Mesangial cell (primary cell): ENCODE measurements around the gene PSMD4. TPM values are rescaled to one million over a fixed set of nuclear protein-coding genes. Genes with fewer than 3 reads are reported as not detected.

ENCODE experiments used
- total RNA-seq: library from RNA; depleted of rRNA; stranded (reverse); fragments of >200 nt; gene quantifications from 2 replicates; pipeline ENCODE4 v1.2.3, GENCODE V29; 2015

Gene PSMD4
- total RNA-seq = 131 and 152 TPM in 2 replicates

GRCh38 chr1:151254217-151255213 lies at the start of gene PSMD4:
Gene PSMD4, plus strand, starts transcription at chr1:151254734. Its CDS starts 49 bp downstream, at chr1:151254783.

GRCh38 chr1:151281969-151282882 lies 27.7 kb downstream of the PSMD4 start, which contains the start of gene ZNF687:
Gene ZNF687, plus strand, starts transcription at chr1:151282299. Its CDS starts 3,993 bp downstream, at chr1:151286292.

Other genes starting within 250 kb of the PSMD4 start
- gene MINDY1, start 247.8 kb upstream of the PSMD4 start, total RNA-seq = 12.1 and 27.3 TPM in 2 replicates
- 17.8 and 21.6 TPM in 2 replicates for gene PRUNE1, start 246.3 kb upstream of the PSMD4 start, total RNA-seq
- gene BNIPL, start 218.1 kb upstream of the PSMD4 start, total RNA-seq = 0.33 TPM in 1 of 2 replicates, not detected in the other
- 2.0 and 3.0 TPM in 2 replicates for gene C1orf56, start 207.0 kb upstream of the PSMD4 start, total RNA-seq
- gene CDC42SE1, start 195.1 kb upstream of the PSMD4 start, total RNA-seq = 47.5 and 47.9 TPM in 2 replicates
- 10.9 and 23.8 TPM in 2 replicates for gene MLLT11, start 194.3 kb upstream of the PSMD4 start, total RNA-seq
- 2.8 and 3.4 TPM in 2 replicates for gene GABPB2, start 184.0 kb upstream of the PSMD4 start, total RNA-seq
- gene SEMA6C, start 108.1 kb upstream of the PSMD4 start, total RNA-seq = 5.4 and 8.0 TPM in 2 replicates
- not detected in 2 replicates for gene TNFAIP8L2, start 98.1 kb upstream of the PSMD4 start, total RNA-seq
- gene LYSMD1, start 88.8 kb upstream of the PSMD4 start, total RNA-seq = 5.2 and 7.1 TPM in 2 replicates
- 44.0 and 51.2 TPM in 2 replicates for gene SCNM1, start 88.6 kb upstream of the PSMD4 start, total RNA-seq
- gene TMOD4, start 78.8 kb upstream of the PSMD4 start, total RNA-seq = 0.63 TPM in 1 of 2 replicates, not detected in the other
- gene VPS72, start 64.5 kb upstream of the PSMD4 start, total RNA-seq = 45.8 and 54.4 TPM in 2 replicates
- gene PIP5K1A, start 56.2 kb upstream of the PSMD4 start, total RNA-seq = 51.7 and 62.7 TPM in 2 replicates
- 17.4 and 25.1 TPM in 2 replicates for gene ZNF687, start 27.6 kb downstream of the PSMD4 start, total RNA-seq
- 53.7 and 57.4 TPM in 2 replicates for gene PI4KB, start 72.7 kb downstream of the PSMD4 start, total RNA-seq
- 24.3 and 25.9 TPM in 2 replicates for gene RFX5, start 92.5 kb downstream of the PSMD4 start, total RNA-seq
- gene SELENBP1, start 118.0 kb downstream of the PSMD4 start, total RNA-seq = 6.0 and 18.1 TPM in 2 replicates
- gene PSMB4, start 144.8 kb downstream of the PSMD4 start, total RNA-seq = 304 and 370 TPM in 2 replicates
- 20.4 and 29.9 TPM in 2 replicates for gene POGZ, start 204.8 kb downstream of the PSMD4 start, total RNA-seq